Endothelial cell of umbilical vein (primary cell): ENCODE data around the gene ERICH6B. TPM values are rescaled to one million over a fixed set of nuclear protein-coding genes. Genes with fewer than 3 reads are reported as not detected.

Experiments used
- BruUV-seq: library from RNA; stranded (reverse); fragments of 400-500 nt; replicated peaks from 2 replicates; lab custom pipeline; 2021; lab: Mats Ljungman, UMichigan
- CTCF ChIA-PET: fragments of 300-600, 350-600 bp; sonication (Branson Sonifier 250); formaldehyde crosslinking; loops from one replicate; lab custom pipeline; 2021; ENCODE audit warnings: antibody characterized with exemption, inconsistent platforms; lab: Charles Lee
- POLR2A ChIA-PET: fragments of 300-600, 350-600 bp; sonication (Branson Sonifier 250); formaldehyde crosslinking; loops from one replicate; lab custom pipeline; 2021; ENCODE audit warnings: antibody characterized with exemption, inconsistent platforms; lab: Charles Lee
- DNase-seq: peaks from one replicate; pipeline ENCODE4 v3.0.0-alpha.2; 2011; ENCODE audit warnings: low read depth, low spot score
- FAIRE-seq: peaks from 2 replicates; lab custom pipeline; 2011; peaks lifted over from hg19 to GRCh38; lab: Jason Lieb, UNC
- H2AFZ ChIP-seq: 2 replicates; pipeline ENCODE4 v1.6.0; 2012; ENCODE audit warnings: low read depth, low read length, control low read depth, inconsistent platforms
- H3K27ac ChIP-seq: 2 replicates; pipeline ENCODE4 v1.5.1; 2011; ENCODE audit warnings: low read depth, mild to moderate bottlenecking, control low read depth, low read length, moderate library complexity; ENCODE audit not compliant: insufficient read depth
- H3K27me3 ChIP-seq, 2 experiments: 2 replicates each; pipeline versions ENCODE4 v1.6.0 to v1.6.1; 2011; ENCODE audit warnings: low read length in 2 of 2, mixed read lengths in 1 of 2; ENCODE audit not compliant: control insufficient read depth in 2 of 2, insufficient read depth in 2 of 2
- H3K36me3 ChIP-seq, 2 experiments: 2 replicates in 1 of 2; 3 replicates in 1 of 2; pipeline ENCODE4 v1.5.1; 2011; ENCODE audit warnings: low read length in 2 of 2, mild to moderate bottlenecking in 1 of 2, moderate library complexity in 1 of 2; ENCODE audit not compliant: control insufficient read depth in 2 of 2, insufficient read depth in 2 of 2; ENCODE audit errors: extremely low read depth in 1 of 2
- H3K4me1 ChIP-seq: 3 replicates; pipeline ENCODE4 v1.5.1; 2011; ENCODE audit warnings: mild to moderate bottlenecking, low read length; ENCODE audit not compliant: control insufficient read depth, insufficient read depth; ENCODE audit errors: extremely low read depth
- H3K4me2 ChIP-seq: 2 replicates; pipeline ENCODE4 v1.6.1; 2011; ENCODE audit warnings: low read length, control low read depth, mixed read lengths; ENCODE audit not compliant: insufficient read depth
- H3K4me3 ChIP-seq, 3 experiments: fragments of 200-600 bp in 1 of 3; sonication (generic), shearing (Covaris generic) in 1 of 3; replicated peaks in 1 of 3; 2 replicates each; pipeline ENCODE4 v1.5.1; 2011 to 2016; ENCODE audit warnings: control low read depth in 3 of 3, low read length in 3 of 3, mild to moderate bottlenecking in 2 of 3, inconsistent platforms in 1 of 3, low read depth in 1 of 3, moderate library complexity in 1 of 3; ENCODE audit not compliant: insufficient read depth in 1 of 3
- H3K79me2 ChIP-seq: 2 replicates; pipeline ENCODE4 v1.6.0; 2012; ENCODE audit warnings: low read length, inconsistent platforms; ENCODE audit not compliant: control insufficient read depth, insufficient read depth
- H3K9ac ChIP-seq: replicated peaks from 2 replicates; pipeline ENCODE3; 2011; ENCODE audit warnings: low read length, control low read depth; ENCODE audit not compliant: insufficient read depth; ENCODE audit errors: extremely low read depth
- H3K9me1 ChIP-seq: replicated peaks from 3 replicates; pipeline ENCODE4 v1.6.0; 2011; ENCODE audit warnings: mild to moderate bottlenecking, low read length; ENCODE audit not compliant: control insufficient read depth, insufficient read depth; ENCODE audit errors: extremely low read depth
- H3K9me3 ChIP-seq: replicated peaks from 2 replicates; pipeline ENCODE4 v1.5.1; 2012; ENCODE audit warnings: low read length, inconsistent platforms; ENCODE audit not compliant: control insufficient read depth, insufficient read depth
- H4K20me1 ChIP-seq: replicated peaks from 2 replicates; pipeline ENCODE3; 2011; ENCODE audit warnings: mild to moderate bottlenecking, low read length; ENCODE audit not compliant: control insufficient read depth, insufficient read depth; ENCODE audit errors: extremely low read depth
- CTCF ChIP-seq, 2 donors: IDR thresholded peaks; 1 replicate in 1 of 2; 2 replicates in 1 of 2; pipeline ENCODE4 v1.5.1; 2011; ENCODE audit warnings: low read length in 2 of 2, mild to moderate bottlenecking in 2 of 2, moderate library complexity in 2 of 2, control low read depth in 1 of 2, inconsistent platforms in 1 of 2, low read depth in 1 of 2; ENCODE audit not compliant: insufficient read depth in 1 of 2; ENCODE audit errors: extremely low read depth in 1 of 2
- EZH2 ChIP-seq: IDR thresholded peaks from 2 replicates; pipeline ENCODE4 v1.6.1; 2012; ENCODE audit warnings: borderline replicate concordance, low read depth, mild to moderate bottlenecking, moderate library complexity, low read length, inconsistent platforms; ENCODE audit not compliant: severe bottlenecking
- FOS ChIP-seq: IDR thresholded peaks from 2 replicates; pipeline ENCODE4 v1.6.1; 2011; ENCODE audit warnings: mild to moderate bottlenecking, low read length, moderate library complexity, borderline replicate concordance; ENCODE audit not compliant: insufficient read depth
- GATA2 ChIP-seq: IDR thresholded peaks from 2 replicates; pipeline ENCODE4 v1.7.0; 2011; ENCODE audit warnings: low read depth, mild to moderate bottlenecking, moderate library complexity, mixed read lengths, low read length; ENCODE audit not compliant: insufficient read length, insufficient read depth
- JUN ChIP-seq: IDR thresholded peaks from 2 replicates; pipeline ENCODE4 v1.6.1; 2011; ENCODE audit warnings: borderline replicate concordance, low read depth; ENCODE audit not compliant: insufficient read length, insufficient read depth
- MAX ChIP-seq: IDR thresholded peaks from 2 replicates; pipeline ENCODE4 v1.6.1; 2011; ENCODE audit not compliant: insufficient read depth, insufficient read length
- MYC ChIP-seq: IDR thresholded peaks from one replicate; pipeline ENCODE4 v1.6.1; 2011; ENCODE audit warnings: mild to moderate bottlenecking, low read depth, low read length
- POLR2A ChIP-seq: IDR thresholded peaks from 2 replicates; pipeline ENCODE4 v1.6.1; 2012; ENCODE audit warnings: low read depth, mild to moderate bottlenecking, control low read depth, low read length
- POLR2AphosphoS5 ChIP-seq: IDR thresholded peaks from 2 replicates; pipeline ENCODE4 v1.6.1; 2012; ENCODE audit warnings: low read depth, mild to moderate bottlenecking, control low read depth, low read length, moderate library complexity; ENCODE audit not compliant: insufficient read depth
- dilution Hi-C: fragments of 300-500 bp; cut with MboI; formaldehyde crosslinking; loops from one replicate; pipeline ENCODE4 v1.15.0; 2019; ENCODE audit warnings: low sequenced_read_pairs; ENCODE audit not compliant: extremely low pct_ligation_motif_present
- intact Hi-C: fragments of 100-400 bp; cut with micrococcal nuclease; formaldehyde crosslinking; loops from one replicate; pipeline ENCODE4 v1.10.0; 2022
- polyA plus RNA-seq, 4 experiments: library from polyadenylated mRNA; depleted of rRNA in 3 of 4; stranded (reverse) in 3 of 4; unstranded in 1 of 4; fragments of >200 nt; gene quantifications; 2 replicates each; pipeline versions ENCODE4 v1.2.1 to v1.2.3, GENCODE V29; 2011 to 2012; ENCODE audit warnings: missing spikeins in 1 of 4
- total RNA-seq: library from RNA; stranded (reverse); gene quantifications from 2 replicates; pipeline ENCODE4 v1.2.3, GENCODE V29; 2021

The ERICH6B gene
- total and polyA plus RNA-seq, 2 donors (not counting 3 experiments of a cell fraction or from before 2014, with no cell fraction given) = not detected

GRCh38 chr13:45587897-45588296 is 27.6 kb downstream of the ERICH6B start:
- H3K9me3 ChIP-seq = no peaks in the 10 kb centered on the region
- no peaks in the 10 kb centered on the region for H3K4me1 ChIP-seq
- H3K9ac ChIP-seq = no peak overlapping the region
- no peak for FAIRE-seq
- ChIA-PET POLR2A (no interaction called here), CTCF (no interaction called here)
- DNase-seq = no peak
- H3K79me2 ChIP-seq = no peaks in the 10 kb centered on the region
- H3K27ac ChIP-seq = no peak overlapping the region
- no peaks in the 10 kb centered on the region for H3K36me3 ChIP-seq
- TF ChIP-seq GATA2 (no peak), CTCF (IDR thresholded peaks at IDR 0.05; ENCODE audit: extremely low read depth in 1 of 2, insufficient read depth in 1 of 2, low read depth in 1 of 2, low read length in 2 of 2) (no peak), POLR2A (no peak), MAX (no peak), MYC (no peak), EZH2 (no peak), JUN (no peak), POLR2AphosphoS5 (no peak), FOS (no peak)
- no peaks in the 10 kb centered on the region for H4K20me1 ChIP-seq
- no peak overlapping the region for H3K4me2 ChIP-seq
- H3K4me3 ChIP-seq = no peak overlapping the region
- no peaks in the 10 kb centered on the region for H3K9me1 ChIP-seq
- BruUV-seq = no TSS peak
- dilution Hi-C loops (no loop called here), intact Hi-C loops (no loop called here)
- H2AFZ ChIP-seq = no peak overlapping the region
- no peaks in the 10 kb centered on the region for H3K27me3 ChIP-seq
